GM19468 (cell line): ENCODE results near the gene OR13C8.

Source experiments
- ATAC-seq: cut with Tn5 transposase; IDR thresholded peaks from one replicate; pipeline ENCODE4 v1.9.1; 2021; ENCODE audit warnings: mild to moderate bottlenecking, moderate library complexity, moderate number of reproducible peaks; ENCODE audit not compliant: unreplicated experiment; ENCODE audit errors: extremely low read depth

OR13C8 gene

GRCh38 chr9:104608336-104608735 lies 39.4 kb downstream of the OR13C8 start:
- no peak for ATAC-seq

- no peak for ATAC-seq
Observed at GRCh38 chr9:104611213-104611612, 42.2 kb downstream of the OR13C8 start.

GRCh38 chr9:104617418-104617817 lies 48.5 kb downstream of the OR13C8 start:
- ATAC-seq: no peak

- ATAC-seq: no peak
Observed at GRCh38 chr9:104618104-104618503, 49.1 kb downstream of the OR13C8 start, which contains the start of gene OR13C9. Gene OR13C9 (minus strand): TSS chr9:104618204. CDS start chr9:104618204, 0 bp downstream.
